ENCODE results near the gene MUC16. TPM values are rescaled to one million over a fixed set of nuclear protein-coding genes. Genes with fewer than 3 reads are reported as not detected.
A peak's percentile ranks its signal among the peaks of the same experiment; 100 is the strongest.

MUC16 gene
- total RNA-seq, 1 donor from 2014 or later, result 119 TPM

DNA sequence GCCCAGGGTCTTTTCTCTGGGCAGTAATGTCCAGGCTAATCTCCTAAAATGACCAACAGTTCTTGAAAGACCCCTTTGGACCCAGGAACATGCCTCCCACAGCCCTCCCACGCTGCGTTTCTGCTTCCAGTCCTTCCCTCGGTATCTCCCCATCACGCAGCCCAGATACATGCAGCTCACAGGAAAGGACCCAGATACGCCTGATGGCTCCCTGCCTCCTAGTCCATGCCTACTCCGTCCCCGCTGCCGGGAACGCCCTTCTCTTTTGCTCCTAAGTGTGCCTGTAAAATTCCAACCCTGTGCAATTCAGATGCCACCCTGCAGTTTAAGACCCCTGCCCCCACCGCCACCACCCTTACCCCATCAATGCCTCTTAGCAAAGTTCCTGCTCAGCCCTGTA is 778 bp downstream of the MUC16 start:
- no peak for DNase-seq (ENCODE audit: extremely low spot score, unreplicated experiment)
- no peaks in the 10 kb centered on the region for H3K27me3 Mint-ChIP-seq
- TF ChIP-seq, protein P1, sequence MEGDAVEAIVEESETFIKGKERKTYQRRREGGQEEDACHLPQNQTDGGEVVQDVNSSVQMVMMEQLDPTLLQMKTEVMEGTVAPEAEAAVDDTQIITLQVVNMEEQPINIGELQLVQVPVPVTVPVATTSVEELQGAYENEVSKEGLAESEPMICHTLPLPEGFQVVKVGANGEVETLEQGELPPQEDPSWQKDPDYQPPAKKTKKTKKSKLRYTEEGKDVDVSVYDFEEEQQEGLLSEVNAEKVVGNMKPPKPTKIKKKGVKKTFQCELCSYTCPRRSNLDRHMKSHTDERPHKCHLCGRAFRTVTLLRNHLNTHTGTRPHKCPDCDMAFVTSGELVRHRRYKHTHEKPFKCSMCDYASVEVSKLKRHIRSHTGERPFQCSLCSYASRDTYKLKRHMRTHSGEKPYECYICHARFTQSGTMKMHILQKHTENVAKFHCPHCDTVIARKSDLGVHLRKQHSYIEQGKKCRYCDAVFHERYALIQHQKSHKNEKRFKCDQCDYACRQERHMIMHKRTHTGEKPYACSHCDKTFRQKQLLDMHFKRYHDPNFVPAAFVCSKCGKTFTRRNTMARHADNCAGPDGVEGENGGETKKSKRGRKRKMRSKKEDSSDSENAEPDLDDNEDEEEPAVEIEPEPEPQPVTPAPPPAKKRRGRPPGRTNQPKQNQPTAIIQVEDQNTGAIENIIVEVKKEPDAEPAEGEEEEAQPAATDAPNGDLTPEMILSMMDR (conservative IDR thresholded peaks at IDR 0.05), result no peak
- no peaks in the 10 kb centered on the region for H3K9me3 Mint-ChIP-seq
- H3K4me3 Mint-ChIP-seq, result peak overlapping the region; percentile 90
- peaks cover 1% of the 10 kb centered on the region for H3K36me3 Mint-ChIP-seq
- H3K27ac Mint-ChIP-seq, result peak overlapping the region; percentile 94
- H3K4me1 Mint-ChIP-seq (ENCODE audit: unreplicated experiment), result no peaks in the 10 kb centered on the region

DNA sequence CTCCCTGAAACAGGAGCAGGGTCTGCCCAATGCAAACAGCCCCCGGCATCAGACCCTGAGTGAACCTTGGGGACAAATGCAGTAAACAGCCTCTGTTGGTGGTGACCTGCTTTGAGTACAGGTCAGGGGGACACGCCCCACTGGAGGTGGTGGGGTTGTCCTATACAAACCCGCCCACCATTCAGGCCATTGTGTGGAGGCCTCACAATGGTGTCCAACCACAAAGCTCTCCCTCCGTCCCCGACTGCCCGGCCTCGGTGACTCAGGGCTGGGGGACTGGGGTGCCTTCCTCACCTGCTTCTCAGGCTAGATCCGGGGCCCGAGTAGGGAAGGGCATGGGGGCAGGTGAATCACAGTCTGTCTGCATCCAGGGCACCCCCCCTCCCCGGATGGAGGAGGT is 1.5 kb downstream of the MUC16 start:
- TF ChIP-seq, protein P1 (conservative IDR thresholded peaks at IDR 0.05), result no peak
- DNase-seq (ENCODE audit: extremely low spot score, unreplicated experiment), result no peak
- peaks cover 5% of the 10 kb centered on the region for H3K36me3 Mint-ChIP-seq
- H3K9me3 Mint-ChIP-seq, result no peaks in the 10 kb centered on the region
- no peaks in the 10 kb centered on the region for H3K4me1 Mint-ChIP-seq (ENCODE audit: unreplicated experiment)
- H3K27me3 Mint-ChIP-seq, result no peaks in the 10 kb centered on the region
- H3K4me3 Mint-ChIP-seq, result peak overlapping the region; percentile 90
- H3K27ac Mint-ChIP-seq, result peak overlapping the region; percentile 94

DNA sequence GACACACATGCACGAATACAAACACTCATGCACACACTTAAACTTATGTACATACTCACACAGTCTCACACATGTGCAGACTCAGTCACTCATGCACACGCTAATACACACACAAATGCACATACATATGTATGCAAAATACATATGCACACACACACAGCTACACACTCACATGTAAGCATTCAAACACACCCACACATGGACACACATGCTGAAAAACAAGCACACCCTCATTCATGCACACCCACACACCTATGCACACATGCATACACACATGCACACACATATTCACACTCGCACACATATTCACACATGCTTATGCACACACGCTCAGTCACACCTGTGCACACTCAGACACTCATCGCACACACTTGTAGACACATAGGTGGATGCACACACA is 9.3 kb downstream of the MUC16 start:
- H3K27ac Mint-ChIP-seq, result peak overlapping the region; percentile 40
- DNase-seq (ENCODE audit: extremely low spot score, unreplicated experiment), result no peak
- no peaks in the 10 kb centered on the region for H3K4me1 Mint-ChIP-seq (ENCODE audit: unreplicated experiment)
- H3K36me3 Mint-ChIP-seq, result peaks cover 24% of the 10 kb centered on the region
- no peaks in the 10 kb centered on the region for H3K27me3 Mint-ChIP-seq
- TF ChIP-seq, protein P1 (conservative IDR thresholded peaks at IDR 0.05), result no peak
- peak overlapping the region; percentile 68 for H3K4me3 Mint-ChIP-seq
- H3K9me3 Mint-ChIP-seq, result peaks cover 5% of the 10 kb centered on the region

DNA sequence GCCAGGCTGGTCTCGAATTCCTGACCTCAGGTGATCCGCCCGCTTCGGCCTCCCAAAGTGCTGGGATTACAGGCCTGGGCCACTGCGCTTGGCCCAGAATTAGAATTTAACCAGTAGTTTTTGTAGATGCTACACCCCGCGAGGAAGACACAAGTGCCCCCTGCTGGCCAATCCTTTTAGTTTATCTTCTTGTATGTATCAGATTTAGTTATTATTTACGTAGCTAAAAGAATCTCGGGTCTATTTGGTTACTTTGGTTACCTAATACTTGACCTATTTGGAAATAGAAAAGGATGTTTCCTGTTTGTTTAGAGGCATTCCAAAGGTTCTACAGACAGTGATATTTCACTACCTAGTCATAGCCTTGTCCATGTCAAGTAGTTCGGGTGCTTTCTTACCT is 22.0 kb downstream of the MUC16 start:
- Mint-ChIP-seq H3K36me3 (no peaks in the 10 kb centered on the region), H3K4me1 (ENCODE audit: unreplicated experiment) (no peaks in the 10 kb centered on the region), H3K27ac (no peak overlapping the region), H3K27me3 (no peaks in the 10 kb centered on the region), H3K4me3 (no peak overlapping the region), H3K9me3 (peaks cover 3% of the 10 kb centered on the region)
- TF ChIP-seq, protein P1 (conservative IDR thresholded peaks at IDR 0.05), result no peak
- DNase-seq (ENCODE audit: extremely low spot score, unreplicated experiment), result no peak

DNA sequence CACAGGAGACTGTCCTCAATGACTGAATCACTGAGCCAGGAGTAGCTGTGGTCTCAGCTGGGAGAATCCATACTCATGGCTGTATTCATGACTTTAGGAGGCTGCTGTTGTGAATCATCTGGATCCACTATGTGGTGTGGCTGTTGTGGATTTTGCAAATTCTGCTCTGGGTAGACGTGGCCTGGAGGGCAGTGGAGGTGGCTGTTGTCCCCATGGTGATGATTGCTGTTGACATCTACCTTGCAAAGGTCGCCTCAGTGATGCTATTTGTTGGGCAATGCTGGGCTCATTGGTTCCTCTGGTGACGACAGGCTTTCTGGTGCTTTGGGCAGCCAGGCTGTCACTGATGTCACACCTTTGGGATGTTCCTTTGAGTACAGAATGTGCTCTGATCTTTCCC is 23.9 kb downstream of the MUC16 start:
- DNase-seq (ENCODE audit: extremely low spot score, unreplicated experiment), result no peak
- TF ChIP-seq, protein P1 (conservative IDR thresholded peaks at IDR 0.05), result no peak
- Mint-ChIP-seq H3K27ac (no peak overlapping the region), H3K36me3 (peaks cover 4% of the 10 kb centered on the region), H3K9me3 (peaks cover 3% of the 10 kb centered on the region), H3K4me3 (no peak overlapping the region), H3K4me1 (ENCODE audit: unreplicated experiment) (no peaks in the 10 kb centered on the region), H3K27me3 (no peaks in the 10 kb centered on the region)

DNA sequence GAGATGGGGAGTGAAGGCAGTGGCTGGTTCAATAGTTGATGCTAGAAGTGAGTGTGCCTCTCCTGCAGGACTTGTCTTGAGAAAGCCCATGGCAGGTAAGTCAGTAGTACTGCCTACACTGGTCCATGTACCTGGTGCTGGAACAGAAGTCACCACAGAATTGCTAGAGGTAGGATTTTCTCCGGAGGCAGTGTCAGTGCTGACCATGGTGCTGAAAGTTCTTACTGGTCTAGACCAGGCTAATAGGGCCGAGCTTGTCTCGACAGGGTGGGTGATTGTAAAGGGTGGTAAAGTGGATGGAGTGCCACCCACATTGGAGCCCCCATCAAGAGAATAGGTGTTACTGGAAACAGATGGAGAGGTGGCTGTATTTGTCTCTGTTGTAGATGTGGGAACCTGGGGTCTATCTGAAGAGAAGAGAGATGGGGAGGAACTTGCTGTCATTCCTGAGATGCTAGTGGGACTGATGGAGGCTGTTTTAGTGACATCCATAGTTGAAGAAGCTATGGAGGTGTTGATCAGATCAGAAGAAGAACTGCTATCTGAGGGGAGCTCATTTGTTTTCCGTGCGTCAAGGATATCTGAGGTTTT is 36.6 kb downstream of the MUC16 start:
- H3K27ac Mint-ChIP-seq, result no peak overlapping the region
- TF ChIP-seq, protein P1 (conservative IDR thresholded peaks at IDR 0.05), result no peak
- H3K4me1 Mint-ChIP-seq (ENCODE audit: unreplicated experiment), result no peaks in the 10 kb centered on the region
- no peaks in the 10 kb centered on the region for H3K27me3 Mint-ChIP-seq
- peaks cover 25% of the 10 kb centered on the region for H3K36me3 Mint-ChIP-seq
- no peak for DNase-seq (ENCODE audit: extremely low spot score, unreplicated experiment)
- H3K9me3 Mint-ChIP-seq, result peaks cover 19% of the 10 kb centered on the region
- H3K4me3 Mint-ChIP-seq, result no peak overlapping the region

All from type B pancreatic cell (in vitro differentiated cells).